GM13976 (cell line): Measurements from ENCODE around the gene MAN1C1.

Experiments used
- DNase-seq: peaks from one replicate; pipeline ENCODE4 v3.0.0; 2012; ENCODE audit warnings: low spot score
- in situ Hi-C: fragments of 300-500 bp; cut with MboI; formaldehyde crosslinking; loops from one replicate; pipeline ENCODE4 v1.12.0; 2022; ENCODE audit warnings: low sequenced_read_pairs, mixed read lengths, inconsistent platforms; ENCODE audit not compliant: unreplicated experiment
- TF ChIP-seq, protein P1 (sequence below): IDR thresholded peaks from 2 replicates; pipeline ENCODE4 v1.5.1; 2012; ENCODE audit warnings: borderline replicate concordance, mild to moderate bottlenecking; ENCODE audit not compliant: insufficient read depth; ENCODE audit errors: extremely low read depth, missing control alignments, control extremely low read depth

MAN1C1 gene

GRCh38 chr1:25798666-25799351, 182.2 kb downstream of the MAN1C1 start:
- TF ChIP-seq, protein P1, sequence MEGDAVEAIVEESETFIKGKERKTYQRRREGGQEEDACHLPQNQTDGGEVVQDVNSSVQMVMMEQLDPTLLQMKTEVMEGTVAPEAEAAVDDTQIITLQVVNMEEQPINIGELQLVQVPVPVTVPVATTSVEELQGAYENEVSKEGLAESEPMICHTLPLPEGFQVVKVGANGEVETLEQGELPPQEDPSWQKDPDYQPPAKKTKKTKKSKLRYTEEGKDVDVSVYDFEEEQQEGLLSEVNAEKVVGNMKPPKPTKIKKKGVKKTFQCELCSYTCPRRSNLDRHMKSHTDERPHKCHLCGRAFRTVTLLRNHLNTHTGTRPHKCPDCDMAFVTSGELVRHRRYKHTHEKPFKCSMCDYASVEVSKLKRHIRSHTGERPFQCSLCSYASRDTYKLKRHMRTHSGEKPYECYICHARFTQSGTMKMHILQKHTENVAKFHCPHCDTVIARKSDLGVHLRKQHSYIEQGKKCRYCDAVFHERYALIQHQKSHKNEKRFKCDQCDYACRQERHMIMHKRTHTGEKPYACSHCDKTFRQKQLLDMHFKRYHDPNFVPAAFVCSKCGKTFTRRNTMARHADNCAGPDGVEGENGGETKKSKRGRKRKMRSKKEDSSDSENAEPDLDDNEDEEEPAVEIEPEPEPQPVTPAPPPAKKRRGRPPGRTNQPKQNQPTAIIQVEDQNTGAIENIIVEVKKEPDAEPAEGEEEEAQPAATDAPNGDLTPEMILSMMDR, result no peak
- in situ Hi-C loops, result no loop called here
- DNase-seq, result no peak

GRCh38 chr1:25799352-25799934, 182.9 kb downstream of the MAN1C1 start:
- in situ Hi-C loops, result no loop called here
- no peak for DNase-seq
- TF ChIP-seq, protein P1, result no peak

- in situ Hi-C loops, result loop anchor here (25.0 kb wide), 1 partner anchor 388 kb away; the partner anchor contains the start of gene RHCE
- peak; percentile 75 for DNase-seq
- TF ChIP-seq, protein P1, result no peak
Measured at GRCh38 chr1:25799935-25800702, 183.5 kb downstream of the MAN1C1 start, which contains the start of gene SELENON. Gene SELENON, plus strand, starts transcription at chr1:25800193. Its CDS starts 38 bp downstream, at chr1:25800231.

GRCh38 chr1:25800703-25801377, 184.2 kb downstream of the MAN1C1 start:
- DNase-seq, result no peak
- in situ Hi-C loops, result loop anchor here (25.0 kb wide), 1 partner anchor 389 kb away; the partner anchor contains the start of gene RHCE
- TF ChIP-seq, protein P1, result no peak

- in situ Hi-C loops, result loop anchor here (25.0 kb wide), 1 partner anchor 391 kb away; the partner anchor contains the start of gene RHCE
- DNase-seq, result peak; percentile 74
- TF ChIP-seq, protein P1, result no peak
Measured at GRCh38 chr1:25802915-25803314, 186.3 kb downstream of the MAN1C1 start.

DNA sequence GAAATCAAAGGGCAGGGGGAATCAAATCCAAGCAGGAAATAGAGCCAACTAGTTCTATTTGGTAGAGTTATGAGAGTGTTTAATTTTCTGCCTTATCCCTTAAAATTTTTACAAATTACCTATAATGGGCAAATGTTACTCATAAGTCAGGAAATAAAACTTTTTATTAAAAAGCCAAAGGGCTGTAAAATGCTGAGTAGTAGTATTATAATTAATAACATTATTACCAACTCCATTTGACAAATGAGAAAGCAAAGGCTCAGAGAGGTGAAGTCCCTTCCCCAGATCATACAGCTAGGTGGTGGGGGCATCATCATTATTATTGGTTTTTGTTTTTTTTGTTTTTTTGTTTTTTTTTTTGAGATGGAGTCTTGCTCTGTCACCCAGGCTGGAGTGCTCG, 186.8 kb downstream of the MAN1C1 start:
- in situ Hi-C loops, result loop anchor here (25.0 kb wide), 1 partner anchor 391 kb away; the partner anchor contains the start of gene RHCE
- no peak for DNase-seq
- TF ChIP-seq, protein P1, result no peak
